ENCODE results near the gene FRMD4A.
"Not testable (repeated sequence)": the region's sequence is repeated elsewhere in the genome, so short reads cannot be mapped to it uniquely, and the experiment has no call there.

FRMD4A gene

GRCh38 chr10:13913897-13914296, 416.8 kb downstream of the FRMD4A start:
- no peak for DNase-seq (ENCODE audit: low read depth in 2 of 2)

- DNase-seq (ENCODE audit: low read depth in 2 of 2), result no peak
Measured at GRCh38 chr10:13911821-13912520, 418.8 kb downstream of the FRMD4A start.

GRCh38 chr10:13909516-13910258, 421.0 kb downstream of the FRMD4A start:
- DNase-seq (ENCODE audit: low read depth in 2 of 2), result no peak

- no peak for DNase-seq (ENCODE audit: low read depth in 2 of 2)
Measured at GRCh38 chr10:13908475-13908874, 422.2 kb downstream of the FRMD4A start.

- DNase-seq (ENCODE audit: low read depth in 2 of 2), result no peak
Measured at GRCh38 chr10:13907570-13907969, 423.2 kb downstream of the FRMD4A start.

- DNase-seq (ENCODE audit: low read depth in 2 of 2), result no peak
Measured at GRCh38 chr10:13905281-13905680, 425.4 kb downstream of the FRMD4A start.

GRCh38 chr10:13904064-13904463, 426.7 kb downstream of the FRMD4A start:
- DNase-seq (ENCODE audit: low read depth in 2 of 2), result no peak

- DNase-seq (ENCODE audit: low read depth in 2 of 2), result no peak
Measured at GRCh38 chr10:13902868-13903587, 427.7 kb downstream of the FRMD4A start.

GRCh38 chr10:13899941-13900340, 430.8 kb downstream of the FRMD4A start:
- no peak for DNase-seq (ENCODE audit: low read depth in 2 of 2)

- DNase-seq (ENCODE audit: low read depth in 2 of 2), result not testable (repeated sequence)
Measured at GRCh38 chr10:13896146-13896545, 434.6 kb downstream of the FRMD4A start.

- DNase-seq (ENCODE audit: low read depth in 2 of 2), result no peak
Measured at GRCh38 chr10:13894412-13895093, 436.2 kb downstream of the FRMD4A start.

GRCh38 chr10:13893926-13894325, 436.8 kb downstream of the FRMD4A start:
- no peak for DNase-seq (ENCODE audit: low read depth in 2 of 2)

GRCh38 chr10:13892871-13893270, 437.9 kb downstream of the FRMD4A start:
- DNase-seq (ENCODE audit: low read depth in 2 of 2), result no peak

- DNase-seq (ENCODE audit: low read depth in 2 of 2), result no peak
Measured at GRCh38 chr10:13892001-13892491, 438.7 kb downstream of the FRMD4A start.

- no peak for DNase-seq (ENCODE audit: low read depth in 2 of 2)
Measured at GRCh38 chr10:13891128-13892000, 439.4 kb downstream of the FRMD4A start.

GRCh38 chr10:13890233-13891127, 440.2 kb downstream of the FRMD4A start:
- DNase-seq (ENCODE audit: low read depth in 2 of 2), result no peak

GRCh38 chr10:13887761-13888160, 443.0 kb downstream of the FRMD4A start:
- no peak for DNase-seq (ENCODE audit: low read depth in 2 of 2)

GRCh38 chr10:13885238-13885990, 445.3 kb downstream of the FRMD4A start:
- no peak for DNase-seq (ENCODE audit: low read depth in 2 of 2)
